Upper lobe of left lung (tissue), 6 donors: ENCODE measurements around the gene NUP188. TPM values are rescaled to one million over a fixed set of nuclear protein-coding genes. Genes with fewer than 3 reads are reported as not detected.

Experiments
- ATAC-seq, 2 donors: fragments of 200-7000 bp; cut with Tn5 transposase; one replicate each; pipeline ENCODE4 v1.9.1; 2022; ENCODE audit warnings: mild to moderate bottlenecking in 2 of 2, moderate library complexity in 2 of 2; ENCODE audit not compliant: low FRiP score in 2 of 2
- DNase-seq, 2 donors: peaks; one replicate each; pipeline ENCODE4 v3.0.0-alpha.2; 2019 to 2020
- H3K27ac ChIP-seq, 4 donors: fragments of 200-600 bp; sonication (generic); one replicate each; pipeline ENCODE4 v1.5.1; 2016 to 2019
- H3K27me3 ChIP-seq, 4 donors: fragments of 200-600 bp; sonication (generic); one replicate each; pipeline ENCODE4 v1.5.1; 2017 to 2019
- H3K36me3 ChIP-seq, 4 donors: fragments of 200-600 bp; sonication (generic); one replicate each; pipeline ENCODE4 v1.5.1; 2016 to 2019
- H3K4me1 ChIP-seq, 4 donors: fragments of 200-600 bp; sonication (generic); one replicate each; pipeline ENCODE4 v1.5.1; 2018 to 2019
- H3K4me3 ChIP-seq, 4 donors: fragments of 200-600 bp; sonication (generic); one replicate each; pipeline ENCODE4 v1.5.1; 2017 to 2019; ENCODE audit warnings: mild to moderate bottlenecking in 2 of 4, moderate library complexity in 1 of 4
- H3K9me3 ChIP-seq, 4 donors: fragments of 200-600 bp; sonication (generic); one replicate each; pipeline ENCODE4 v1.5.1; 2018 to 2019
- EP300 ChIP-seq, 4 donors: sonication (generic); formaldehyde crosslinking; IDR thresholded peaks; one replicate each; pipeline ENCODE4 v1.5.1; 2017; ENCODE audit warnings: antibody characterized with exemption in 4 of 4, control low read depth in 2 of 4
- POLR2A ChIP-seq, 4 donors: fragments of 450-650 bp; IDR thresholded peaks; one replicate each; pipeline ENCODE4 v1.5.1; 2016 to 2017; ENCODE audit warnings: antibody characterized with exemption in 4 of 4, mild to moderate bottlenecking in 2 of 4
- POLR2AphosphoS5 ChIP-seq, 2 donors: sonication (generic); formaldehyde crosslinking; IDR thresholded peaks; one replicate each; pipeline ENCODE4 v1.5.1; 2017; ENCODE audit warnings: antibody characterized with exemption in 2 of 2
- WGBS, 2 donors: methylation state at CpG; one replicate each; pipeline ENCODE4 v1.1.5; 2017 to 2018; 5-methylcytosine and 5-hydroxymethylcytosine counted together
- total RNA-seq, 6 donors: library from RNA; depleted of rRNA in 4 of 6; stranded (reverse); fragments of >200 nt in 4 of 6; gene quantifications; one replicate each; pipeline versions ENCODE4 v1.1.0 to v1.2.1, GENCODE V29; 2016 to 2021
- TF ChIP-seq, protein P1 (sequence below), 6 experiments: fragments of 450-650 bp in 4 of 6; fragments of 200-600 bp in 2 of 6; sonication (generic) in 2 of 6; IDR thresholded peaks; one replicate each; pipeline ENCODE4 v1.5.1; 2016 to 2019; ENCODE audit warnings: antibody characterized with exemption in 6 of 6
- donor health status: DM: no; HTN: no; CAD: no; lungs with moderate emphysema.
- donor health status: DM: no; HTN: yes; CAD: no; lungs with severe emphysema.

NUP188 gene
- total RNA-seq, 6 donors from 2014 or later = 30.4 to 225 (median 50.1) TPM

DNA sequence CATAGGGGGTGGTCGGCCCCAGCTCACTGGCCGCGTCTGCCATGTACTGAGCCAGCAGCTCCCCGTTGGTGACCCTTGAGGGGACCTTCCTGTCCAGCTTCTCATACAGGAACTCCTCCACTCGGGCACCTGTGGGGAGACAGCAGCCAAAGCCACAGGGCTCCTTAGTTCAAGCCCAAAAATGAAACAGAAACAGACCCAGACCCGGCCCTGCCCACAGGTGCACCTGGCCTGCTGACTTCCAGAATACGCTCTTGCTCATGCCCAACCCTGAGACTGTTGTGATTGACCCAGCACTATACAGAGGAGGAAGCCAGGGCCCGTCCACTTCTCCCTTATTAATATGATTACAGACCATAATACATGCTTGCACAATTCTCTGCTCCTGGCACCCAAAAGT, 73.6 kb downstream of the NUP188 start:
- Histone ChIP-seq H3K9me3 (no peaks in the 10 kb centered on the region), H3K36me3 (peaks cover 0 to 33% (median 5%) of the 10 kb centered on the region in 4 donors), H3K27me3 (no peaks in the 10 kb centered on the region), H3K4me3 (no peak overlapping the region), H3K4me1 (peaks cover 2 to 5% (median 5%) of the 10 kb centered on the region in 4 donors), H3K27ac (peak overlapping the region in 2 of 4 donors; percentile 15 to 44)
- DNase-seq = peak in 1 of 2 donors; percentile 33
- no peak for ATAC-seq
- 67 to 74% methylated on average over 7 to 8 of the region's 8 CpGs for WGBS, 2 donors
- TF ChIP-seq, protein P1, sequence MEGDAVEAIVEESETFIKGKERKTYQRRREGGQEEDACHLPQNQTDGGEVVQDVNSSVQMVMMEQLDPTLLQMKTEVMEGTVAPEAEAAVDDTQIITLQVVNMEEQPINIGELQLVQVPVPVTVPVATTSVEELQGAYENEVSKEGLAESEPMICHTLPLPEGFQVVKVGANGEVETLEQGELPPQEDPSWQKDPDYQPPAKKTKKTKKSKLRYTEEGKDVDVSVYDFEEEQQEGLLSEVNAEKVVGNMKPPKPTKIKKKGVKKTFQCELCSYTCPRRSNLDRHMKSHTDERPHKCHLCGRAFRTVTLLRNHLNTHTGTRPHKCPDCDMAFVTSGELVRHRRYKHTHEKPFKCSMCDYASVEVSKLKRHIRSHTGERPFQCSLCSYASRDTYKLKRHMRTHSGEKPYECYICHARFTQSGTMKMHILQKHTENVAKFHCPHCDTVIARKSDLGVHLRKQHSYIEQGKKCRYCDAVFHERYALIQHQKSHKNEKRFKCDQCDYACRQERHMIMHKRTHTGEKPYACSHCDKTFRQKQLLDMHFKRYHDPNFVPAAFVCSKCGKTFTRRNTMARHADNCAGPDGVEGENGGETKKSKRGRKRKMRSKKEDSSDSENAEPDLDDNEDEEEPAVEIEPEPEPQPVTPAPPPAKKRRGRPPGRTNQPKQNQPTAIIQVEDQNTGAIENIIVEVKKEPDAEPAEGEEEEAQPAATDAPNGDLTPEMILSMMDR (IDR thresholded peaks at IDR 0.05) = no peak
- TF ChIP-seq POLR2AphosphoS5 (IDR thresholded peaks at IDR 0.05) = no peak
- TF ChIP-seq POLR2A (IDR thresholded peaks at IDR 0.05) = no peak
- TF ChIP-seq EP300 (IDR thresholded peaks at IDR 0.05) = no peak

DNA sequence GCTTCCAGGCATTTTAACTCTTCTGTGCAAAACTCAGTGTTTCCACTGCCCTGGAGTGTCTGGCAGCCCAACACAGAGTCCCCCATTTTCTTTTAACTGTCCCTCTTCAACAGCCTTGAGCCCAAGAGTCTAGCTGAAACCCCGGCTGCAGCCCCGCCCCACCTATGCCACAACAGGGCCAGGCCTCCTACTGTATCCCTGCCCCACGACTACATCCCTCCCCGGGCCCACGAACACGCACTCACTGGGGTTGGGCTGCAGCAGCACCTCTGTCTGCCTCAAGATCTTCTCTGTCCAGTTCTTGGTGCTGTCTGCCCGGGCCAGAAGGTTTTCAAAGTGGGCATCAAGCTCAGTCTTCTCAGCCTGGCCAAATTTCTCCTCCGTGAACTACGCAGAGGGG, 74.5 kb downstream of the NUP188 start:
- Histone ChIP-seq H3K4me3 (no peak overlapping the region), H3K4me1 (peaks cover 11 to 15% (median 14%) of the 10 kb centered on the region in 4 donors), H3K27me3 (no peaks in the 10 kb centered on the region), H3K27ac (peak overlapping the region in 1 of 4 donors; percentile 7), H3K36me3 (peaks cover 0 to 32% (median 5%) of the 10 kb centered on the region in 4 donors), H3K9me3 (no peaks in the 10 kb centered on the region)
- DNase-seq (no peak), ATAC-seq (no peak)
- 89 to 90% methylated on average over 9 of the region's 9 CpGs for WGBS, 2 donors
- TF ChIP-seq, protein P1 (IDR thresholded peaks at IDR 0.05) = no peak
- TF ChIP-seq EP300 (IDR thresholded peaks at IDR 0.05) = no peak
- TF ChIP-seq POLR2A (IDR thresholded peaks at IDR 0.05) = no peak
- no peak for TF ChIP-seq POLR2AphosphoS5 (IDR thresholded peaks at IDR 0.05)

DNA sequence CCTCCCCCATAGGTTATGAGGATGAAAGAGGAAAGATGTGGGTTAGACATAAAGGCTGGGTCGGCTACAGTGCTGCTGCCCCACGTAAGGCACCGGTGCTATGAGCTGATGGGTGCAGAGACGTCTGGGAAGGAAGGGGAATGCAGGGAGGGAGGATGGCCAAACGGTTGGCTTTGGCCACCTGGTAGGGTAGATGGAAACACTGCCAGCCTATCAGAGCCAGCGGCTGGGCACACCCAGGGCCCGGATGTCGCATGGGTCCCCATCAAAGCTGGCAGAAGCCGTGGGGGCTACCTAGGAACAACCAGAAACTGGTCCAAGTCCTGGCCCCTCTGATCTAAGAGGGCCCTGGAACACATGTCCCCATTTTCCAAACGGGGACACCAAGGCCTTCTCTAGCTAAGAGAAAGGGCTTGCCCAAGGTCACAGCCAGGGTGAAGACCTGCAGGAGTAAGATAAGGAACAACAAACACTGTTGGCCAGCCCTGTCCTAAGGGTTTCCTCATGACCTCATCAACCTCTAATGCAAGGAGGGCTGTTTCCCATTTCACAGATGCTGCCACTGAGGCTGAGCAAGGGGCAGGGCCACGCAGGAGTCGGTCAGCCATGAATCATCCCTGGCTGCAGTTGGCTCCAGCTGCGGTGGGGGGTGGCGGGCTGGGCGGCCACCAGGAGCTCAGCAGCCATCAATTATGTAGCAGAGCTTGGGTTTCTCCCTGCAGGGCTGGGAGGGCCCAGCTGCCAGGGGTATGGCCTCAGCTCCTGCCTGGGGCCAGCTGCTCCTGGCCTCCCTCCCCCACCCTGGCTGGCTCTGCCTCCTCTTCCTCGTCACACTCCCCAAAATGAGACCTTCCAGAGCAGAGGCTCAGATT, 75.8 kb downstream of the NUP188 start:
- TF ChIP-seq POLR2AphosphoS5 (IDR thresholded peaks at IDR 0.05) (no peak), EP300 (IDR thresholded peaks at IDR 0.05) (no peak), POLR2A (IDR thresholded peaks at IDR 0.05) (no peak)
- TF ChIP-seq, protein P1 (IDR thresholded peaks at IDR 0.05) = no peak
- no peak overlapping the region for H3K27ac ChIP-seq
- peaks cover 0 to 21% (median 5%) of the 10 kb centered on the region in 4 donors for H3K36me3 ChIP-seq
- H3K4me3 ChIP-seq = no peak overlapping the region
- peaks cover 20 to 21% (median 20%) of the 10 kb centered on the region in 4 donors for H3K4me1 ChIP-seq
- H3K27me3 ChIP-seq = no peaks in the 10 kb centered on the region
- 84 to 88% methylated on average over 9 to 16 of the region's 16 CpGs for WGBS, 2 donors
- DNase-seq = no peak
- ATAC-seq = peak in 1 of 2 donors; percentile 53
- H3K9me3 ChIP-seq = no peaks in the 10 kb centered on the region

DNA sequence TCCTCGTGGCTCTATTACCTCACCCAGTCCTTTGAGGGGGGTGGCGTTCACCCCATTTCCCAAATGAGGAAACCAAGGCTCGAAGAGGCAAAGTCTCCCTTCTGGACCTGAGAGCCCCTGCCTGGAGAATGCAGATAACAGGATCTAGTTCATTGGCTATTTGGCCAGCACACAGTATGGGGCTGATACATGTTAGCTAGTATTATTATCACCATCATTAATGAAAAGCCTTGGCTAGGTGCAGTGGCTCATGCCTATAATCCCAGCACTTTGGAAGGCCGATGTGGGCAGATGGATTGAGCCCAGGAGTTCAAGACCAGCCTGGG, 76.4 kb downstream of the NUP188 start:
- WGBS, 2 donors = 66 to 89% methylated on average over 2 to 4 of the region's 4 CpGs
- Histone ChIP-seq H3K4me3 (no peak overlapping the region), H3K36me3 (peaks cover 0 to 15% (median 5%) of the 10 kb centered on the region in 4 donors), H3K4me1 (peaks cover 24 to 25% (median 25%) of the 10 kb centered on the region in 4 donors), H3K27me3 (no peaks in the 10 kb centered on the region), H3K9me3 (no peaks in the 10 kb centered on the region), H3K27ac (no peak overlapping the region)
- DNase-seq = no peak
- TF ChIP-seq, protein P1 (IDR thresholded peaks at IDR 0.05) = no peak
- TF ChIP-seq POLR2AphosphoS5 (IDR thresholded peaks at IDR 0.05) (no peak), EP300 (IDR thresholded peaks at IDR 0.05) (no peak)
- no peak for ATAC-seq
